ENCODE results near the gene THSD7B.
A peak's percentile ranks its signal among the peaks of the same experiment; 100 is the strongest.
"Not testable (repeated sequence)": the region's sequence is repeated elsewhere in the genome, so short reads cannot be mapped to it uniquely, and the experiment has no call there.

THSD7B gene

DNA sequence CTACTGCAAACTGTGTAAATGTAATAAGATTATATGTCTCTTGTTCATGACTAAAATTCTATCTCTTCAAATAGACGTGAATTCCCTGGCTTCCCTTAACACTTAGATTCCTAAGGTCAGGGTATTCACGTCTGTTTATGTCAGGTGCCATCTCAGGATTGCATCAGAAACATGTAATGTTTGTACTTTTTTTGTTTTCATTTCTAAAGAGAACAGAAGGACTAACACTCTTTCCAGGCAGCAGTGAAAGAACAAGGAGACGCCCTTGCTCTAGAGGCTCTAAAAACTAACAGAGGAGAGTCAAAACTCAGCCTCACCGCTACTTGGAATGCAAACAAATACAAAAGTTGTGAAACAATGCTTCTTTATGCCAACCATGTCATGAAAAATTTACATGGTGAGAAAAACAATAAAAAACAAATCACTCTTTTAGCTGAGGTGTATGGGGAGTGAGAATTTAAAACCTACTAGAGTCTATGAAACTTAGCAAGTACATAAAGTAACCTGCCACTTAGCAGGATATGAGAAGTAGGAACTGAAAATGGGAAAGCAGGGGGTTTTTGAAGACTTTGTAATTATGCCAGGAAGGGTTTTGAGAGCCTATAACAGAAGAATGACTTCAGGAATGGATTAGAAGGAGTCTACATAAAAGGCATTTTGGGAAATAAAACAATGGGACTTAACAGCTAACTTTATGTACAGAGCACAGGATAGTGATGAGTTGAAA is 522.7 kb downstream of the THSD7B start:
- no peak for DNase-seq

DNA sequence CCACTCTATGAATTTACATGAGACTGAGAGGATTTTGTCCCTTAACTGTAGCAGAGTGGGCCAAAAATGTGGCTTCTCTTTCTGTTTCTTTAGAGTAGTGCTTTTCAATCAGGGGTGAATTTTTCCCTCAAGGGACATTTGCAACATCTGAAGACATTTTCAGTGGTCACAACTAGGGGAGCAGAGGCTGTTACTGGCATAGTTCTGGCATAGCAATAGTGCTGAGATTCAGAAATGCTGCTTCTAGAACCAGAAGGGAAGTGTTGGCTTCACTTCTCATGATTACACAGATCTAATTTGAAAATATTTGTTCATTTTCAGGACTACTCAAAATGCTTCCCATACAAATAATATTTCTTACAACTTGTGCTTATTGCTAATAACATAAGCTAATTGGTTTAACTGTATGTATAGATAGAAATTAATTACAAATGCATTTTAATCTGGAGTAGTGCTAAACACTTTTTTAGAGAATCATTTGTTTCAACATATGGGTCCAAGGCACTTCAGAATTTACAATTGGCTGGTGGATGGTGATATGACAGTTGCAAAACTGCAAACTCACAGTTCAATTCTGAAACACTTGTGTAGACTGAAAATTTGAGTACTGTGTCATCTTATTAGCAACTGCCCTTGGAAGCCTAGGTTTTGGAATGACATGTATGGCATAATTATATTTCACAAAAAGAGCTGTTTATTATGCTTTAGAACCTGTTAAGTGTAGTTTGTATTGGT is 526.7 kb downstream of the THSD7B start:
- no peak for DNase-seq

DNA sequence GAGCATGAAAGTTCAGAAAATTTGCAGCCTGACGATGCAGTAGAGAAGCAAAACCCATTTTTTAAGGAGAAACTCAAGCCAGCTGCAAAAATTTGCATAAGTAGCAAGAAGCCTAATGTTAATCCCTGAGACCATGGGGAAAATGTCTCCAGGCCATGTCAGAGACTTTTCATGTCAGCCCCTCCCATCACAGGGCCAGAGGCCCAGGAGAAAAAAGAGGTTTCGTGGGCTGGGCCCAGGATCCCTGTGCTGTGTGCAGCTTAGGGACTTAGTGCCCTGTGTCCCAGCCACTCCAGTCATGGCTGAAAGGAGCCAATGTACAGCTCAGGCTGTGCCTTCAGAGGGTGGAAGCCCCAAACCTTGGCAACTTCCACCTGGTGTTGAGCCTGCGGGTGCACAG is 533.0 kb downstream of the THSD7B start:
- DNase-seq: no peak

DNA sequence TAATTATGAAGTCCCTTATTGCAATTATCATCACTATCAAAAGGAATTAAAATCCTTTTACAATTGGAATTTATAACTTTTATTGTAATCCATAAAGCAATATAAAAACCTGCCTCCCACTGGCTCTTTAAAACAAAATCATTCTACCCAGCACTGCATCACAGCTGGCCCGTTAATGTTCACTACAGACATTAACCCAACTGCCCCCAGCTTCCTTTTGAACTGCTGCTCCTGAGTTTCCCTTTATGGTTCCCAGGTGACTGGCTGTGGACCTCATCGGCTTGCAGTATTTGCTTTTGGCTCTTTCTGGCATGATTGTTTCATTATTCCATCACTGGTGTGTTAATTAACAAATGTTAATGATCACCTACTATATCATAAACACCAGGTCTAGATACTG is 535.6 kb downstream of the THSD7B start:
- no peak for DNase-seq

DNA sequence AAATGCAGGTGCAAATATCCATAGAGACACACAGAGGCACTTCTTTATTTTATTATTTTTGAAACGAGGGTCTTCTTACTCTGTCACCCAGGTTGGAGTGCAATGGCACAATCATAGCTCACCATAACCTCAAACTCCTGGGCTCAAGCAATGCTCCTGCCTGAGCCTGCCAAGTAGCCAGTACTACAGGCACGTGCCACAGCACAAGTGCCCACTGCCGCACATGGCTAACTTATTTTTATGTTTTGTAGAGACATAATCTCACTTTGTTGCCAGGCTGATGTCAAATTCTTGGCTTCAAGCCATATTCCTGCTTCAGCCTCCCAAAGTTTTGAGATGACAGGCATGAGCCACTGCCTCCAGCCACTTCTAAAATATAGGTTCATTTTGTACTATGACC is 537.6 kb downstream of the THSD7B start:
- no peak for DNase-seq

DNA sequence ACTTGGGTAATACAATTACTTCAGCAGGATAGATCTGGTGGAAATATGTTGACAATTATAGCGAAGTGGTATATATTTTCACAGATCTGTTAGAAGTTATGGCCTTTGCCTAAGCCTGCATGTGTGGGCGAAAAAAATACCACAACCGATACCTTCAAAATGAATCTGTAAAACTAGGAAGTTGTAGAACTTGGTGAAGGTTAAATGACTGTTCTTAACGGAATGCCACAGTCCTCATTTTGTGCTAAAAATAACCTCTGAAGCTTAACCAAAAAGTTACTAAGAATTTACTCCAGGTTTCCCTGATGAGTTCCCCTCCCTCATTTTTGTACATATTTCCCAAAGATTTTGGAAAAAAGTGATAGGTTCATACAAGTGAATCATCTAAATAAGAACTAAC is 550.7 kb downstream of the THSD7B start:
- no peak for DNase-seq

DNA sequence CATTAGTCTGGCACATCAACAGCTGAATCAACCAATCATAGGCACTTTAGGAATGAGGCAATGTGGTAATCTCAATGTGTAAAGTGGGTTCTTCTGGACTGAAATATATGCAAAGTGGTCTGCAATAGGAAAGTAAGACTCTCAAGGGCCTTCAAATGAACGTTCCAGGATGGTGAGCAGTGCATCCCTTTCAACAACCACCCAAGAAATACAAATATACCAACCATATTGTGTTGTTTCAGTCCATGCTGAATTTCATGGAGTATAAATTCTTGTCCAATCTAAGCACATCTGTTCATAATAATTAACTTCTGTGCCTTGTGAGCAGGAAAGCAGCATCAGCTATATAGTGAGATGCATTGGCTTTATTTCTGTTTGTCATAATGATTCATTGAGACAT is 556.2 kb downstream of the THSD7B start:
- DNase-seq: no peak

DNA sequence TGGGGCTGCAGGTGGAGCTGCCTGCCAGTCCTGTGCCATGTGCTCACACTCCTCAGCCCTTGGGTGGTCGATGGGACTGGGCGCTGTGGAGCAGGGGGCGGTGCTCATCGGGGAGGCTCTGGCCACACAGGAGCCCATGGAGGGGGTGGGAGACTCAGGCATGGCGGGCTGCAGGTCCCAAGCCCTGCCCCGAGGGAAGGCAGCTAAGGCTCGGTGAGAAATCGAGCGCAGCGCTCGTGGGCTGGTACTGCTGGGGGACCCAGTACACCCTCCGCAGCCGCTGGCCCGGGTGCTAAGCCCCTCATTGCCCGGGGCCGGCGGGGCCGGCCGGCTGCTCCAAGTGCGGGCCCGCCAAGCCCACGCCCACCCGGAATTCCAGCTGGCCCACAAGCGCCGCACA is 566.2 kb downstream of the THSD7B start:
- DNase-seq: not testable (repeated sequence)

DNA sequence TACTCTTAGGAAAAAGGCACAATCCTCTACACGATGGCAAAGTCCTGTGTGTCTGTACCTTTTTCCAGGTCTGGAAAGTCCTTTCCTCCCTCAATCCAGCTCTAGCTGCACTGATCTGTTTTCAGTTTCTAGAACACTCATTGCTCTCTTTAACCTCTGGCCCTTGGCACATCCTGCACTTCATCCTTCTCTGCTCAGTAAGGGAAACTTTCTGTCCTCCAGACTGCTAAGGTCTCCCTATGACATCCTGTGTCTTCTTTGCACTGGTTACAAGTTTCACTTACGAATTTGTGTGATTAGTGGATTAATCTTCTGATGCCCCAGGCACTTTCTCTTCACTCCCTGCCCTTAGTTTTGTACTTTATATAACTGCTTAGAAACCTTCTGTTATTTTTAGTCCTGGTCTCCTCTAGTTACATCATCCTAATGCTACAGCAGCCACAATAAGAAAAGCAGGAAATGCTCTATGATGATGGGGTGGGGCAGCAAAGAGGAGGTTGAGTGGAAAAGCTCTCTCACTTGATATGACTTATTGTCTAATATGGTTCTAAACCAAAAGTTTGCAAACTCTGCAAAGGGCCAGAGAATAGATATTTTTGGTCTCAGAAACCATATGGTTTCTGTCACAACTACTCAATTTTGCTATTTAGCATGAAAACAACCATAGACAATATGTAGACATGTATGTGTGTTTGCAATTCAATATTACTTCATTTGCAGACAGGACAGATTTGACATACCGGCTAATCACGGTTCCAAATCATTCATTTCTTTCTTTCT is 568.2 kb downstream of the THSD7B start:
- no peak for DNase-seq

DNA sequence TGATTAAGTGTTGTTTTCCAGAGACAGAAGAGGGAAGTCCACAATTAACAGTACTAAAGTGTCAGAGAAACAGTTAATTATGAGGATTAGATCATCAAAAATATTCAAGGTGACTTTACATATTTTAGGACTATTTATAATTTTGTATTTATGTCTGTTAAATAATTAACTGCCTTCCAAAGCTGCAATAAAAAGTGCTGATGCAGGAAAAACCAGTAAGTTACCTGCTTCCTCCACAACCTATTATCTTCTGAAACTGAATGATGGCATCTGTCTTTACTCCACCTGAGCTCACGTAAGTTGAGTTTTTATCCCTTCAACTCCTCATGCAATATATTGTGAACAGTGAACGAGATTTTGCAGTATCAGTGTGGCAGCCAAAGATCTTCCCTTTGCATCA is 570.7 kb downstream of the THSD7B start:
- no peak for DNase-seq

DNA sequence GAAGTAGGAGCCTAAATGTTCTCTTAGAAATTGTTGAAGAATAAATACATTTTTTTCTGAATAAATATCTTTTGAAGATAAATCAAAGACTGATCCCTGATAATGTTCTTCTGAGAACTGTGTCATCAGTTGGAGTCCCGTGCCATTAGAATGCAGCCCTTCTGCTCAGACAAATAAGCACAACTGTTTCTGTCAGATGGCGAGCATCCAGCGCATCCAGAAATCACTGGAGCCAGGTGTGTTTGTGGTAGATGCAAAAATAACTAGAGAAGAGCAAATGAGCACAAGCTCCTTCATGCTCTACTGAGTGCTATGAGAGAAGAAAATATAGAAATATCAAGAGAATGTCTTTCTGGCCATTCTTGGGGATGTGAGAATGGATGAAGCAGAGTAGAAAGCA is 573.7 kb downstream of the THSD7B start:
- DNase-seq: peak; percentile 5 to 18

DNA sequence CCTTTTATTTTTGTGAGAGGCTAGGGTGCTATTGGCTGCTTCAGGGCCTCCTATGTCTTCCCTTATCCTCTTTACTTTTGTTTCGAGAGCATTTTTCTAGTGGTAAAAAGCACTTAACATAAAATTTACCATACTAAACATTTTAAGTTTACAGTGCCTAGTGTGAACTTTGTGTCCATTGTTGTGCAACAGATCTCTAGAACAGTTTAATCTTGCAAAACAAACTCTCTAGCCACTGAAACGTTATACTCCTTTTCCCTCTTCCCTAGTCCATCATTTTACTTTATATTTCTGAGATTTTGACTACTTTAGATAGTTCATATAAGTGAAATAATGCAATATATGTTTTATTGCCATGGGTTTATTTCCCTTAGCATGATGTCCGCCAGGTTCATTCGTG is 580.6 kb downstream of the THSD7B start:
- no peak for DNase-seq

DNA sequence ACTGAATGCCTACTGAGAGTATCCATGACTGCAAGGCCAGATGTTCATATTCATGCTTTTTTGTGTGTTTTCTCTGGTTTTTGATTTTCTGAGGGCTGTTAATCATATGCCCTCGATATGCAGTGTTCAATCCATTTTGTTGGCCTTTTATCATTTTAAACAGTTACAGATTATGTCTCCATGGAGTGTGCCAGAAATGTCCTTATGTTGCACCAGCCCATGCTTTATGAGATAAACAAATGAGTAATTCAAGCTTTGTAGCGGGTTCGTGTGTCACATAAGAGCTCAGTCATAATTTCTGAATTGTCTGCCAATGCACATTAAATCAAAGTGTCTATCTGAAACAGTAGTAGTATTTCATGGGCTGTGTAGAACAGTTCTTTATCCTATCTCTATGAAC is 583.0 kb downstream of the THSD7B start:
- peak in 1 of 2 experiments; percentile 9 for DNase-seq

DNA sequence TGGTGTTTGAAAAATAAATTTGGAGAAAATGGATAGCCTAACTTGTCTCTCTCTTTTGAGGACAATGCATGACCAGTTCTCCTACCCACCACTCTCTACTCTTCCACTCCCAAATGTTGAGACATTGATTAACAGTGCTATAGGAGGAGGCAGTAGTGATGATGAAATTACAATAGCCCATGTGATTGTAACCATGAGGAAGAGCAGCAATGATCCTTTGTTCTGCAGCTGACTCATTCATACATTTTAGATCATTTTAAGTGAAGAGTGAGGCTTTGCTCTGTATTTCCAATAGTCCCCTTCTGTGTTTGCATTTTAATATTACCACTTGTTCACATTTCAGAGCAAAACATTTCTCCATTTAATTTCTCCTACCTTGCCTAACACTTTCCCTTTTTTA is 592.3 kb downstream of the THSD7B start:
- DNase-seq: no peak

DNA sequence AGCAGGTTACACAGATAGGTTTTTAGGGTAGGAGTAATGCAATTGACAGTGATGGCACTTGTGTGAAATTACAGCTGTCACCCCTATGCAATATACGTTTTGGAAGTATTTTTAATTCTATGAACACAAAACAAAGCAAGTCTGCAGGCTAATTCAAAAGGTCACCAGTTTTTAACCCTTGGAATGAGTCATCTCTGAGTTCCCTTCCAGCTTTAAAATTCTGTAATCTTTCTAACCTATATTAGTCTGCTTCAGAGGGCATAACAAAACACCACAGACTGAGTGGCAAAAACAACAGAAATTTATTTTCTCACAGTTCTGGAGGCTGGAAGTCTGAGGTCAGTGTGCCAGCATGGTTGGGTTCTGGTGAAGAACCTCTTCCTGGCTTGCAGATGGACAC is 602.0 kb downstream of the THSD7B start:
- DNase-seq: no peak

DNA sequence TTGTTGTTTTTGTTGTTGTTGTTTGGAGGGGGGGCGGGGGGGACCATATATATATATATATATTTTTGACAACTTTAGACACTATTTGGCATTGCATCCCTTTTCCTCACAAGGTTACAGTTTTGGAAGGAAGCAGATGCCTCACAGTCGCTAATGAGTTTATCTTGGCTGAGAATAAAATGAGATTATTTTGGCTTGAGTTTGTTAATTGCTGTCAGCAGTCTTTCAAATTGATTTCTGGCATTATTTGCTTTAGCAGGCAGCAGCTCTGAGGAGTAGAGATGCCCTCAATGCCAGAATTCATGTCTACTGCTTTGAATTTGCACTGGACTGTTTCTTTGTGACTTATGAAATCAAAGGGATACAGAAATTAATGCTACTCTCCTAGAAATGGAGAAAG is 603.8 kb downstream of the THSD7B start:
- peak in 1 of 2 experiments; percentile 40 for DNase-seq

DNA sequence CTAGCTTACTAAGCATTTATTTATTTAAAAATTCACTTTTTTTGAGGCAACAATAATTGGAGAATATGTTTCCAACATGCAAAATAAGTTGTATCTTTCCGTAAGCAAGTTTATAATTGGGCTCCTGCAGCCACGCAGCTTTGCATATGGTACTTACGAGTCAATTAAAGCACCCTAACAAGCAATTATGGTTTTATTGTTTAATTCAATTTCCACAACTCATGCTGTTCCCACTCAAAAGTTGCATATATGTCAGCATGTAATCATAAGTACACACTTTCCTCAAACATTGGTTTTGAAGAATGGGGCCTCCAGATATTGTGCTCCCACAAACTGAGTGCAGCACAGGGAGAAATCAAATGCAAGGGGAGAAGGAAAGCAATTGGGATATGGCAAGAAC is 613.8 kb downstream of the THSD7B start:
- DNase-seq: no peak

DNA sequence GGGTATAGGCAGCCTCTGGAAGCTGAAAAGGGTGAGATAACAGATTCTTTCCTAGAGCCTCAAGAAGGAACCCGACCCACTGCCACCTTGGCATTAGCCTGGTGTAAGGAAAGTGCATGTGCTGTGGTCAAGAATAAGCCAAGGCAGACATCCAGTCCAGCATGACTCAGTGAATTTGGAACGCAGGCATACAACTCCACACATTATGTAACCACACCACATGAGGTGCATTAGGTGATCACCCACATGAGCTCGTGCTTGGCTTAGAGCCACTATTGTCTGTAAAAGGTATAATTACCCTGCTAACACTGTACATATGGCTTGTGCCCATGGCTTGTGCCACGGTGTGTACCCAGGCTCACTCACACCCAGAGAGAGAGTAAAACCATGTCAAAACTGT is 615.3 kb downstream of the THSD7B start:
- peak; percentile 22 to 48 for DNase-seq

DNA sequence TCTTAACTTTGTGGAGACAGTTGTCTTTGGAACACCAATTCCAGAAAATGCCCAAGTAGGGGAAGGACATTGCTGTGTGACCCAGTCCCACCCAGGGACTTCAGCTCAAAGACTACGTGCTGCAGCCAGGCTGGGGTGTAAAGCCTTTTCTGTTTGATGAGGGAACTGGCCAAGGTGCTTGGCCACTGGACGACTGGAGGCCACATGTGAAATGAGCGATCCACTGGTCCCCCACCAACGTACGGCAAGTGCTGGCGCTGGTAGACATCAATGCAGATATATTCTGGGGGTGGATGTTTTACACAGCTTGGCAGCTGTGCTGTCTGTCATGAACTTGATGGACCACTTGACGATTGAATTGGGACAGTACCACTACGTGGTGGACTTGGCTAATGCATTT is 616.4 kb downstream of the THSD7B start:
- DNase-seq: no peak

DNA sequence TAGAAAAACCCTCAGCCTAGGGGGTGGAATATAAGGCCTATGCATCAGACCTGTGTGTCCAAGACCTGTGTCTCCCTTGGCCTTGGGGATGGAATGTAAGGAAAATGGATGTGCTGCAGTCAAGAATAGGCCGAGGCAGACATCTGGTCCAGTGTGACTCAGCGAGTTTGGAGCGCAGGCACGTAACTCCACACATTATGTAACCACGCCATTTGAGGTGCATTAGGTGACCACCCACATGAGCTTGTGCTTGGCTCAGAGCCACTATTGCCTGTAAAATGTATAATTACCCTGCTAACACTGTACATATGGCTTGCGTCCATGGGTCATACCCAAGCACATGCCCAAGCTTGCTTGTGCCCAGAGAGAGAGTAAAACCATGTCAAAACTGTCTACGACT is 618.0 kb downstream of the THSD7B start:
- peak in 1 of 2 experiments; percentile 17 for DNase-seq

DNA sequence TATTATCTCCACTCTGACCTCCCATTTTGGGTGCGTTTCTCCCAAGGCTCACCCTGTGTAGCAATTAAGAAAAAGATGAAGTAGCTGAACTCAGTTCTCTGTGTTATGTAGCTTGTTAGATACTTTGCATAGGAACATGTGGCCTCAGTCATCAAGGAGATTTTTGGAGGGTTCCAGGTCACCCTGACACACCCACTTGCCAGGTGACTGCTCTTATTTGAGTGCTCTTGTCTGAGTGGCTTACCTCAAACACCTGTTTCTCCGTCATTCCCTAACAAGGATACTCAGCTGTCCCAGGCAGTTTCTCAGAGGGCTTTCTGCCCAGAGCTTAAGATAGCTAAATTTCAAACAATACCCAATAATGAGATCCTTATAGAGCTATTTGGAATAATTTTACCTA is 621.7 kb downstream of the THSD7B start:
- no peak for DNase-seq

DNA sequence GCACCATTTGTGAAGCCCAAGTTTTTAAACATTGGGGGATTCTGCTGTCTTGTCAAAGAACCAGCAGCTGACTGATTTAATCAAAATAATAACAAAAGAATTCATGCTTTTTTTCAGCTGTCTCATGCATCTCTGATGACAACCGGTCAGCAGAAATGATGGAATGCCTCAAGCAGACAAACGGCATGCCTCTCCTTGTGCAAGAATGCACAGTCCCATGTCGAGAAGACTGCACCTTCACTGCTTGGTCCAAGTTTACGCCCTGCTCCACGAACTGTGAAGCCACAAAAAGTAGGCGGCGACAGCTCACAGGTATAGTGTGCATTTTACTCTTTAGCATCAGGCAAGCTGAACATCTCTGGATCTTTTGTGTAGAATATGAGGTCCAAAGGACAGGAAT is 640.2 kb downstream of the THSD7B start:
- no peak for DNase-seq

DNA sequence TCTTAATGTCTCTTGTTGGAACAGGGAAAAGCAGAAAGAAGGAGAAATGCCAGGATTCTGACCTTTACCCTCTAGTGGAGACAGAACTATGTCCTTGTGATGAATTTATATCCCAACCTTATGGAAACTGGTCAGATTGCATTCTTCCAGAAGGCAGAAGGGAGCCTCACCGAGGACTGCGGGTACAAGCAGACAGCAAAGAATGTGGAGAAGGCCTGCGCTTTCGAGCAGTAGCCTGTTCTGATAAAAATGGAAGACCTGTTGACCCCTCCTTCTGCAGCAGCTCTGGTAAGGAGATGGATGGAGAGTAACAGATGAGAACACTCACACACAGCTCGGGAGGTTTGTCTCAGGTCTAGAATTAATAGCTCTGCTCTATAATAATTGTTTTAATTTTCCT is 646.2 kb downstream of the THSD7B start:
- DNase-seq: no peak

DNA sequence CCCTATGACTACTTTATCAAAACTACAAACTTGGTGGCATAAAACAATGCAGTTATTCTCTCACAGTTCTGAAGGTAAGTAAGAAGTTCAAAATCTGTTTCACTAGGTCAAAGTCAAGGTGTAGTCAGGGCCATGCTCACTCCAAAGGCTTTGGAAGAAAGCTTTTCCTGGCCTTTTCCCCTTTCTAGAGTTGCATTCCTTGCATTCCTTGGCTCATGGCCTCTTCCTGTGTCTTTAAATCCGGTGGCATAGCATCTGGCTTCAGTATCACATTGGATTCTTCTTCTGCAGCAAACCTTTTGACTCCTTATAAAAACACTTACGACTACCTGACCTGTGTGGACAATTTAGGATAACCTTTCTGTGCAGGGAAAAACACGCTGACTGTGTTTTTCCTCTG is 655.4 kb downstream of the THSD7B start:
- no peak for DNase-seq
